DMS79 treated with DMSO at 0.1 percent for 48 hours (cell line): ENCODE data around the gene DNAJC18.
"Not testable (repeated sequence)": the region's sequence is repeated elsewhere in the genome, so short reads cannot be mapped to it uniquely, and the experiment has no call there.

Source experiments
- DNase-seq: peaks from one replicate; lab custom pipeline; 2025; lab: John Stamatoyannopoulos, UW

Gene DNAJC18

DNA sequence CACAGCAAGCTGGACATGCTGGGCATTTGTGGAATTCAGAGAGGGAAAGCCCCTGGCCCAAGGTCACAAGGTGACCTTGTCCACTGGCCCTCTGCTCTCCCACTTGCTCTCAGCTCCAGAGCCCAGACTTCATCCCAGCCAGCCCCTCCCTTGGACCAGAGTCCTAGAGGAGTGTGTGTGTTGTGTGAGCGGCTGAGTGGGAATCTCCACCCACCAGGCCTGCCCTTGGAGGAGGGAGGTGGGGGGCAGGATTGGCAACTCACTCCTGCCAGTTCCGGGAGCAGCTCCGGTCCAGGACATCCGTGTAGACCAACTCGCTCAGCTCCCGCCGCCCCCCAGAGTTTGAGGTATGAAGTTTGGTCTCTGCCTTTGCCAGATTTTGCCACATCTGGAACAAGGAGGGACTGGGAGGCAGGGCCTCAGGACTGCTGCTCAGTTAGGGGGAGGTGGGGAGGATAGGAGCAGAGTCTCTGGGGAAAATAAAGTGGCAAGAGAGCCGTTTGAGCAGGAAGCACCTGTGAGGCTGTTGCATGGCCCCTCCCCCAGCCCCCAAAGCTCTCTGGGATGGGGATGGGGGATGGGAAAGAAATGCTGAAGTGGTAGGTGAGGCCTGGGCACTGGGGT, 51.0 kb downstream of the DNAJC18 start:
- DNase-seq, result no peak

DNA sequence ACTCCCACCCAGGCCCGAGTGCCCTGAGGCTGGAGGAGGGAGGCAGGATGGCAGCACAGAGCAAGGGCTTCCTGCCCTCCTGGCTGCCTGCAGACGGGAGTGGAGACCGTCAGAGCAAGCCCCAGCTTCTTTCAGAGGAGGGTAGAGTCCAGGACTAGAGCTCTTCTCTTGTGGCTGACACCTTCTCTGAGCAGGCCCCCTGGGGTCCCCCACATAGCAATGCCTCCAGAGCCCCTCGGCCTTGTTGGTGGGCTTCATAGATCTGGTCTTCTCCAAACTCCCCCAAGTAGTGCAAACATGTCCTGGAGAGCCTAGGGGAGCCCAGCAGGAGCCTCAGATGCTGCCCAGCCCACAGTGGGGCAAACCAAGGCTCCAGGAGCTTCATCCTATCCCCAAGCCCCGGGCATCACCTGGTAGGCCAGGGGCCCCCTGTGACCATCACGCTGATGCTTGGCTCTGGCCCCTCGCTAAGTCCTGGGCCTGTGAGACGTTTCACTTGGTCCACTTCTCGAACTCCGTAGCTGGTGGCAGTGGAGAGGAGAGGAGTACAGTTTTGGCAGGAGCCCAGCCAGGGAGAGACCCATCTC, 51.6 kb downstream of the DNAJC18 start:
- DNase-seq, result no peak

DNA sequence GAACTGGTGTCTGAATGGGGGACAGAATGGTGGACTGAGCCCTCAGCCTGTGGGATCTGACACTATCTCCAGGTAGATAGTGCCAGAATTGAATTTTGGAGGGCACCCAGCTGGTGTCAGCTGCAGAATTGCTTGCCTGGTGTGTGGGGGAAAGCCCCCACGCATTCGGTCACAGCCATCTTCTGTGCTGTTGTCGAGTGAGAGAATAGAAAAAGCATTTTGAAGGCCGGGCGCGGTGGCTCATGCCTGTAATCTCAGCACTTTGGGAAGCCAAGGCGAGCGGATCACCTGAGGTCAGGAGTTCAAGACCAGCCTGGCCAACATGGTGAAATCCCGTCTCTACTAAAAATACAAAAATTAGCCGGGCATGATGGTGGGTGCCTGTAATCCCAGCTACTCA, 52.4 kb downstream of the DNAJC18 start:
- DNase-seq, result not testable (repeated sequence)

DNA sequence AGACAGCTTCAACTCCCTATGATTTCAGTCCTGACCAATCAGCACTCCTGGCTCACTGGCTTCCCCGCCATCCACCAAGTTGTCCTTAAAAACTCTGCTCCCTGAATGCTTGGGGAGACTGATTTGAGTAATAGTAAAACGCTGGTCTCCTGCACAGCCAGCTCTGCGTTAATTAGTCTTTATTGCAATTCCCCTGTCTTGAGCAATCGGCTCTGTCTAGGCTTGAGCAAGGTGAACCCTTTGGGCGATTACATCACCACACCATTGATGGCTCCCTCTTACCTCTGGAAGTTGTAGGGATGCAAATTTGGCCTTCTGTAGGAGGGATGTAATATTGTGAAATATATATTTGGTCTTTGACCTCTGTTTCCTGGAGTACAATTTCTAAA, 53.3 kb downstream of the DNAJC18 start:
- DNase-seq, result no peak

DNA sequence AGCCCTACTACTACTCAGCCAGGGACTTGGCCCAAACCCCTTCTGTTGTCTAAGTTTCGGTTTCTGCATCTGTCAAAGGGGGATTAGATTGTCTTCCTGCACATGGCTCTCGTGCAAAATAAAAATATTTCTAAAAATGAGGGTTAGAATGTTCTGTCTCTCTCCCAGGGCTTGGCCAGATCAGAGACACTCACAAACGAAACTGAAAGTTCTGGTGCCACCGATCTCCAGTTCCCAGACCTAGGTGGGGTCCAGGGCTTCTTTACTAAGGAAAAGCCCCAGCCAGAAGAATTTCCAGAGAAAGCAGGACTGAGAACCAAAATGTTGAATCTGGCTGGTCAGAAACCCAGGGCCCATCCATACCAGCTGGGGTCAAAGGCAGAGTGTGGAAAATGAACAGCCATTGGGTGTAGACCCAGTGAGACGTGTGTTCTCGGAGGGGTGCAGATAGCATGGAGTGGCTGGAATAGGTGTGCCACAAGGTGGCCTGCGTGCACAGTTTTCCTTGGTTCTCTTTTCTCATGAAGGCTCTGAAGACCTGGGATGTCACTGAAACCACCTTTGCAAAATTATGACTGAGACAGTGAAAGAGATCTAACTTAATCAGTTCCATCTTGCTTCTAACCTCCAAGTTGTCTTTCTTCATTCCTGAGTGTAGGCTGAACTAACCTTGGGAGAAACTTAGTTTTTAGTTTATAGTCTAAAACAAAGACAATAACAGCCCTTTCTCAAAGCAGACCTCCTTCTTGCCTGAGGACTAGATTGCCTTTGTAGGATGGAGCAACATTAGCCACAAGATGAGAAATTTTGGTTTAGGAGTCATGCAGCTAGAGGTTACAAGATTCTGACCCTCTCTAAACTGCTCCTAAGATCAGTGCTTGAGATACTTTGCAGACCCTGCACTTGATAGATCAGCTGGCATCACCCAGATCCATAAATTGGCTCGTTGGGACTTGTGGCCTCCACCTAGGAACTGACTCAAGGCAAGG, 54.0 kb downstream of the DNAJC18 start:
- no peak for DNase-seq

DNA sequence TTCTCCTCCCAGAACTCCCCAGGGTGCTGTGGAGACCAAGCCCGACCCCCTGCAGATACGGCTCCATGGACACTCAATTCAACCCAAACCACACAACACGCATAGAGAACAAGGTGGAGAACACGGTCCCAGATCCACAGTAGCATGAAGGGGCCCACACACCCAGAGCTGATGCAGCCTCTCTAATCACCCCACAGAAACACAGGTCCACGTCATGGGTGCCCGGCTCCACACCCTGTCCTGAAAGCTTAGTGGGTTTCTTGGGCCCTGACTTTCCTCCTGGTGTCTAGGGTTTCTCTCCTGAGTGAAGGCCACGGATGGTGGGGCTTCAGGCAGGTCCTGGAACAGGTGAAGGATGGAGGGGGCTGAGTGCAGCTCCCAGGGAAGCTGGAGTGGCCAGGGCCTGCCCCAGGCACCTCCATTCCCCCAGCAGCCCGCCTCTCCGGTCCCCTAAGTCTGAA, 54.7 kb downstream of the DNAJC18 start:
- DNase-seq, result no peak

DNA sequence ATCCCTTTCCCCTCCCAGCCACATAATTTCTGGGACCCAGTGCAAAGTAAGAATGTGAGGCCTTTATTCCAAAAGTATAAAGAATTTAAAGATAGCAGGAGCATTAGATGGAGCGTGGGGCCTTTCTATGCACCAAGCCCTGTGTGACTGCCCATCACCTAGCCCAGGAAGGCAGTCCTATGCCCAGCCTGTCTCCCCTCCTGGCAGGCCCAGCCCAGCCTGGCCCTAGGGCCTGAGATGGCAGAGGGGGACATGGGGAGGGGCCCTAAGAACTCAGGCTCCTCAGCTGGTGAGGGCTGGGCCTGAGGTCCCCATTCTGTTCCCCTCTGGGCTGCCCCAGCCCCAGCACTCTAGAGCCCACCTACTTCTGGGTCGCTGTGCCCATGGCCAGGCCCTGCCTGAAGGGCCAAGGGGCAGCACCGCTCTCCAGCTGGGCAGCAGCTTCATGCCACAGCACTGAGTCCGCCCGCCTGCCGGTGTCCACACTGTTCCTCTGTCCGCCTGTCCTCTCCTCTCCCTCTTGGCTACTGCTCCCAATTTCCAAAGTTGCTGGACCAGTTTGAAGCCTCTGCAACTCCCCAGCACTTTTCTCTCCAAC, 55.2 kb downstream of the DNAJC18 start:
- no peak for DNase-seq

DNA sequence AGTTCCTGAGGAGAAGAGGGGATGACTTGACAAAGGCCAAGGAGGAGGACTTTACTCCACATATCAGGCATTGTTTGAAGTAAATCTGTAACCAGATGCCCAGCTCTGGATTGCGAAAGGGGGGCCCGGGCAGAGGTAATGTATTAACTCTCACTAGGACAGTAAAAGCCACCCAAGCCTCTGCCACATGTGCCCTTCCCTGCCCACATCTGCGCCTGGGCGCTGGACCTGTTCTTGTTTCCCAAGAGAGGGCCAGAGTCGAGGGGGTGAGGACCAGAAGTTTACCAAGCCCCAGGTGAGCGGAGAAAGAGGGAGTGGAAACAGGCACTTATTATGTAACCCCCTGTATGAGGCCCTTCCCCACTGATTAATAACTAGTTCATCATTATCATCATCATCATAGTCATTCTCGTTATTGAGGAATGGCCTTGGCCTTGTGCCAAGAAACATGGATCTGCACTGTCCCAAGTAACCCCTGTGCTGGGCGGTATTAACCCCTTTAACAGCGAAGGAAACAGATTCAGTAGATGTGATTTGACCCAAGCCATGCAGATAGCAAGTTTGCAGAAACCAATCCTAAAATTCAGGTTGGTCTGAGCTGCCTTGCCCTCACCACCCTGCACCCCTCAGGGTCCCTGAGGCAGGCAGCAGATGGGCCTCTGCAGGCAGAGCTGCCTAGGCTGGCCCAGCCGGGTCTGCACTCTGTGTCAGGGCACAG, 55.9 kb downstream of the DNAJC18 start, which contains the start of gene SLC23A1:
SLC23A1 (minus strand) TSS at position 23 of the 718 bp plus-strand sequence. CDS start 44 bp downstream, outside the sequence.
- DNase-seq, result no peak

DNA sequence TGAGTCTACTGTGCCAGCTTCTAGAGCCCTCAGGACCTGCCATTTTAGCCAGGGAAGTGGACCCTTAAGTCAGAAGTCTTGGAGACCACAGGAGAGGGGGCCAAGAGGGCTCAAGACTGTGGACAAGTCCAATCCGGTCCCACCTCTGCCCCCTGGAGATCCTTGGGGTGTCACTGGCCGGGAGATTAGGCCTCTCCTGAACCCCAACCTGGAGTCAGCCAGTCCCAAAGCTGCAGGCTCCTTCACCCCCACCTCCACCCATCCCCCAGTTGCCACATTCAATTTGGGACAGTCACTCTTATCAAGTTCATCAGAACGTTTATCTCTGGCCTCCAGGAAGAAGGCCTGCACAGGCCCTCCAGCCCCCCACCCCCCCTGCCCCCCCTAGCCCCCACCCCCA, 56.5 kb downstream of the DNAJC18 start:
- DNase-seq, result no peak

DNA sequence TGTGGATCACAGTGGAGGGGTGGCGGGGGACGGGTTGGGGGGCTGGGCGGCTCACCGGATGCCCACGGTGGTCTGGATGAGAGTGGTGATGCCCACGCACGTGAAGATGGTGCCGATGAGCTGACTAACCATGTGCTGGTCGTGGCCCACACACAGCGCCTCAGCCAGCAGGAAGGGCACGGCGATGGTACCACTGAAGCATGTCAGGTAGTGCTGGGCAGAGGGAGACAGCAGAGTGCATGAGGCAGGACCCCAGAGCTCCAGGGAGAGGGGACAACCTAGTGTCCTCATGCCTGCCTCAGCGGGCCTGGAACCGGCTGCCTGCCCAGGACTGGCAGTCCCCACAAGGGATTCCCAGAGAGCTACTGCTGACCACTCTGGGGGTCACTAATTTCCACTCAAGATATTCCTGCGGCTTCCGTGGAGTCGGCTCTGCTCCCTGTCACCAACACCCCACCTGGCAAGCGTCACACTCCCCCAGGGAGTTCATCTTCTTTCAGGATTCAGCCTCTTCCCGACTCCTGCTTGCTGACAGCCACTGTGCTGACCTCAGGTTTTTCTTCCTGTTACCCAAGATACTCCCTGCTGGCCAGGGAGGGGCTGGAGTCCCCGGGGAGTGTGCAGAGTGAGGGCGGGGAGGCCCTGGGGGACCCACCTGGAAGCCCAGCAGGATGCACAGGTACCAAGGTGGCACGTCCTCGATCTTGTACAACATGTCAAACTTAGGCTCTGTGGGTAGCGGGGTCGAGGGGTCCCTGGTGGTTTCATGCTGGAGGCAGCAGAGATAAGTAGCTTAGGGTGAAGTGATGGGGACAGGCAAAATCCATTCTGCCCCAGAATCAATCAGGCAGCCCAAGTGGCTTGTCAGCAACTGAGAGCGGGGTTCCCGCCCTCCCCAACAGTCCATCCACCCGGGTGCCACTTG, 57.2 kb downstream of the DNAJC18 start:
- DNase-seq, result no peak

DNA sequence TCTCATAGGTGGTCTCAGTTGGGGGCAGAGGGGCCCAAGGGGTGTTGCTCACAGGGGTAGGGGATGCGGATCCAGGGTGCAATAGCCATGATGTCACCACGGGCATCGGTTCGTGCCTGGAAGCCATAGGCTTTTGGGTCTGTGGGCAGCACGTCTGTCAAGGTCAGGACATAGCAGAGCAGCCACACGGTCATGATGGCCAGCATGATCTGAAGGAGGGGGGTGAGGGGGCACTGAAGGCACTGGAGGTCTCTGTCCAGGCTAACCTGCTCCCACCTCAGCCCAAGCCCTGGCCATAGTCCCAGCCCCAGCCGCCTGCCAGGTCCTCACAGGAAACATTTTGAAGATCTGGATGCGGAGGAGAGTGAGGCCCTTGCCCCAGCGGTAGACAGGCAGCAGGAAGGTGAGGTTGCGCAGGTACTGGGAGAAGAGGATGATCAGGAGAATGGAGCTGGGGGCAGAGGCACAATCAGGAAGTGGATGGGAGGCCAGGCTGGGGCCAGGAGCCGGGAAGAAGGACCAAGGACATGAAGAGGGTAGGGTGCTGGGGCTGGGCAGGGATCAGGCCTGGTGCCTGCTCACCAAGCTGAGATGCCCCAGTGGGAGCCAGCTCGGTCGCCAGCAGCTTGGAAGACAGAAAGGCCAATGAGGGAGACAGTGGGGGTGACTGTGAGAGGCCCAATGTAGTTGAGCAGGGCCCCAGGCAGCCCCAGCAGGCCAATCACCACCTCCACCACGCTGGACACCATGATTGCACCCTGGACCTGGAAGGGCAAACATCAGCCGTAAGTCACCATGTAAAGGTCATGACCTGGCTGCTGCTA, 59.5 kb downstream of the DNAJC18 start:
- DNase-seq, result no peak

DNA sequence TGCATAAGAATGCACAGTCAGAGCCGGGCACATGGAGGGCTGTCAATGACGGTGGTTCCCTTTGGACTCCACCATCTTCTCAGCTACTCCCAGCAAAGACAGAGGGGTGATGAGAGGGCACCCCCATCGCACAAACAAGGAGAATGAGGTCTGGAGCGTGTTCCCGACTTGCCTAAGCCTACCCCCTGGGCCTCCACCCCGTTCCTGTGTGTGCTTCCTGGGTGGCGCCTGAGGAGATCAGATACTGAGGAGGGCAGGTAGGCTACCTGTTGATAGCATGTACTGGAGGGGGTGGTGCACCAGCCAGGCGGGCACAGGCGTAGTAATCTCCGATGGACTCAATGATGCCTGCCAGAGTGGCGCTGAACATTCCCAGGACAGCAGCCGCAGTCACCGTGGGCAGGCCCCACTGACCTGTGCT, 60.4 kb downstream of the DNAJC18 start:
- DNase-seq, result no peak

DNA sequence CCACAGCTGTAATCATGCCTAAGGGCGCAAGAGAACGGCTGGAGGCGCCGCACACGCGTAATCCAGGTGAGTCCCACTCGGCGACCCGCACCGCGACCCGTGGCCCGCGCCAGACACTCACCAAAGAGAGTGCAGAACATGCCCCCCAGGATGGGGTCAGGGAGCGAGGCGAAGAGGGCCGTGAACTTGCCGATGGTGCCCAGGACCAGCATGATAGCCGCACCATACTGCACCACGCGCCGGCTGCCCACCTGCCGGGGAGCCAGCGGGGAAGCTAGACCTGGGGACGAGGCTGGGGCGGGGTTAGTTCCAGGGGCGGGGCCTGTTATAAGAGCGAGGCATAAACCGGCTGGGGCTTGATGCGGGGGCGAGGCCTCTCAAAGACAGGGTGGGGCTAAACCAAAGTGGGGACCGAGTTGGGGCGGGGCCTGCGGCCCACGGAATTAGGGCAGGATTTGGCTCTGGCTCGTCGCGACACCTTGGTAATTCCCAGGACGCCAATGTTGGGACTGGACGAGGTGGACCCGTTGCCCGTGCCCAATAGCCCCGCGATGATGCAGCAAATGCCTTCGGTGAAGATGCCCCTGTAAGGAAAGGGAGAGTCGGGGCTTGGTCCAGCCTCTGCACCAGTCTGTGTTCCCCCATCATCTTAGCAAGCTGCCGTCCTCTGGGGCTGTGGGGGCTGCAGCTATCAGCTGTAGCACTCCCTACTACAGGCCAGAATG, 61.1 kb downstream of the DNAJC18 start:
- DNase-seq, result no peak

DNA sequence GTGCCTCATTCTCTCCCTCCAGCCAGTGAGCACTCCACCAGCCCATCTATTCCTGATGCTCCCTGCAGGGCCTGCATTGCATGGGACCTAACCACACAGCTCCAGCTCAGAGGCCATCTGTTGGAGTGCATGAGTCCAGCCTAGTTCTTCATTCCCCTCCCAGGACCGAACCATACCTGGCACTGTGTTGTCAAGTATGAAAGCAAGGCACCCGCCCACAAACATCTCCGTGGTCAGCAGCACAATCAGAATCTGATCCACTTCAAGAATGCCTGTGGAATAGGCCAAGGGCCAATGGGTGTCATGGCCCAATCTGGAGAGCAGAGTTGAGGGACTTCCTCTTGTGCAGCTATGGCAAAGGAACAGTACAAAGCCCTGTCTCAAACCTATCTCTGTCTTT, 62.1 kb downstream of the DNAJC18 start:
- DNase-seq, result no peak

DNA sequence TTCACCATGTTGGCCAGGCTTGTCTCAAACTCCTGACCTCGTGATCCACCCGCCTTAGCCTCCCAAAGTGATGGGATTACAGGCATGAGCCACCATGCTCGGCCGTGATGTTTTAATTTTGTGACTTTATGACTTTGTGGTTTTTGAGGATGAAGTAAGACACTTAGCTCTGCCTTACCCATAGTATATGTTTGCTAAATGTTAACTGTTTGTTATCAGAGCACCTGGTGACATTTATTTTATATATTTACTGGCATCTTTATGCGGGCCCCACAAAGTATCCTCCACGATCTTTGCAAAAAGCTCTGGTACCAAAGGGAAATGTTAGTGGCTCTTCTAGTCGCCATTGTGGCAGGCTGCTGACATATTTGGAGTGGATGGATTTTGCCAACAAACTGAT, 63.0 kb downstream of the DNAJC18 start:
- DNase-seq, result no peak

DNA sequence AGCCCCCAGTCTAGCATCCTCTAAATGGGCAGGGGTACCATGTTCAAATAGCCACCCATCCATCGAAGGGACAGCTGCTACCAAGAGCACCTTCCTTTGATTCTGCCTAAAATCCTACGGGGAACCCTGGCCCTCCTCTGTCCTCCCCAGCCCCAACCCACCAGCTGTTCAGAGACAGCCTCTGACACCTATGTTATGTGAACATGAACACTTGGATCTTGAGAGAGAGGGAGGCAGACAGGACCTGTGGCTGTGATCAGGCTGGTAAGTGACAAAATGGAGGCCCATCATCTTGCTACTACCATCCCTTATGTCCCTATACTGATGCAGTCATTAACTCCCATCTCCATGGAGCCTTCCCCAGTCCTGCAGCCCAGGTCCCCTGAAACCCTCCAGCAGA, 64.4 kb downstream of the DNAJC18 start:
- DNase-seq, result no peak

DNA sequence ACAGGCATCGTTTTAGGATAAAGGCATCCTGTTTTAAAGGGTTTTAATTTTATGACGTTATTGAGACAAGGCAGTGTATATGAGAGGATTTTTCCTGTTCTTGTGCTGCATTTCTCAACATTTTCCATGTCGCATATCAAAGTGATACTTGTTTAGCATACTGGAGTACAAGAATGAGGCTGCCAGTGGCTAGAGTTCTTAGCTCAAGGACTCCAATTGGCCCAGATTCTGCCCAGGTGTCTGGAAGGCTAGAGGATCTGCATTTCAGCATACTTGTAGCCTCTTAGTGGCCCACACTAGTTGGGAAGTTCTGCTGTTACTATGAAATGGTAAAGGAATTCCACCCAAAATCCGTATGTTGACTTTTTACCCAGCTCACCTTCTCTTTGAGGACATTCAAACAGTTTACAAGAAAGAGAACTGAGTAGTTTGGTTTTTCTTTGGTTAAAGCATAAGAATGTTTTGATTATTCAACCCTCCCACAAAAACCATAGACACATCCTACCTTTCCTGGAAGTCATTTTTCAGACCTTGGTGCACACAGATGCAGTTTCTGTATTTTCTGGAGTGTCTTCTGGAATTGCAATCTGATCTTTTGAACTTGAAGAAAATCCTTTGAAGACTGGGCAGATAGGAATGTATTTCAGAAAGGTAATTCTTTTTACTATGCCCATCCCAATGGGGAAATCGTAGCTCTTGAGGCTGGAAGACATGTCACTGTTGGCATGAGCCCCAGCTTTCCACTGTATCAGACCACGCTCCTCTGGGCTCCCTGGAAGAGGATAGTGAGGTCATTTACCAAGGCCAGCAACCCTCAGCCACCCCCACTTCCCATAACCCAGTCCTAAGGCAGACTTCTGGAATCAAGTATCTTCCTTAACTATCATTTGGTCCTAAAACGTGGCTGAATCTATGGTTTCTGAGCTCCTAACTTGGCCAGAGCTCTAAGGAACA, 67.6 kb downstream of the DNAJC18 start:
- no peak for DNase-seq

DNA sequence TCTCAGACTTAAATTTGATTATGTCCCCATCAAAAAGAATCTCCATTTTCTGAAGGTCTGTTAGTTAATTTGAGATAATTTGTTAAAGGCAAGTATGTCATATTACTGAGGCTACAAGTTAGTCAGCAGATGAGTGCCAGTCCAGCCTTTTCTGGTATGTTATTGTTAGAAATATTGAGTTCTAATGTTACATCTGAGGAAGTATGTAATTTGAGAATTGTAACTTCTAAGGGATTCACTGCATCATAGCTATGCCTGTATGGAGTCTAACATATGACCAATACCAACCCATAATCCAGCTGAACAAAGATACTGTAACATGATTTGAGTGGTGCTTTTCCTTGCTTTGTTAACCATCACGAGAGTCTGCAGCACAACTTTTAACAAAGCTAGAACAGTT, 70.1 kb downstream of the DNAJC18 start:
- DNase-seq, result no peak
